OCI-LY3 (cell line): ENCODE results near the gene SELENOP.

Experiments used
- H2AFZ ChIP-seq: fragments of 200-600, 300-600 bp; shearing (Covaris generic); 2 replicates; pipeline ENCODE4 v1.6.0; 2014; ENCODE audit warnings: antibody characterized with exemption, low read depth, low read length
- H3K27ac ChIP-seq: fragments of 200-600, 300-600 bp; sonication (generic); 2 replicates; pipeline ENCODE4 v1.5.1; 2014; ENCODE audit warnings: mild to moderate bottlenecking, low read length, moderate library complexity, mixed read lengths
- H3K27me3 ChIP-seq: fragments of 200-600, 300-600 bp; sonication (generic); 2 replicates; pipeline ENCODE4 v1.6.1; 2014; ENCODE audit warnings: low read depth, low read length, mixed read lengths
- H3K36me3 ChIP-seq: fragments of 200-600, 300-600 bp; sonication (generic); replicated peaks from 2 replicates; pipeline ENCODE3; 2014; ENCODE audit warnings: low read depth, low read length, mixed read lengths
- H3K4me1 ChIP-seq: fragments of 300-600, 200-600 bp; sonication (generic); 2 replicates; pipeline ENCODE4 v1.6.1; 2014; ENCODE audit warnings: low read length, mixed read lengths
- H3K4me2 ChIP-seq: fragments of 200-600, 300-600 bp; sonication (generic); 2 replicates; pipeline ENCODE4 v1.6.1; 2014; ENCODE audit warnings: low read length, mixed read lengths
- H3K4me3 ChIP-seq: fragments of 300-600, 200-600 bp; sonication (generic); 2 replicates; pipeline ENCODE4 v1.5.1; 2014; ENCODE audit warnings: antibody characterized with exemption, mild to moderate bottlenecking, low read length, moderate library complexity
- H3K79me2 ChIP-seq: fragments of 300-600, 200-600 bp; shearing (Covaris generic); 2 replicates; pipeline ENCODE4 v1.6.1; 2014; ENCODE audit warnings: mild to moderate bottlenecking, low read length, mixed read lengths
- H3K9ac ChIP-seq: fragments of 300-600, 200-600 bp; shearing (Covaris generic); 2 replicates; pipeline ENCODE4 v1.6.0; 2014; ENCODE audit warnings: mild to moderate bottlenecking, low read length, moderate library complexity
- H3K9me3 ChIP-seq: fragments of 200-600, 300-600 bp; shearing (Covaris generic); 2 replicates; pipeline ENCODE4 v1.6.1; 2014; ENCODE audit warnings: low read length, mixed read lengths; ENCODE audit not compliant: insufficient read depth
- H4K20me1 ChIP-seq: fragments of 200-600, 300-600 bp; sonication (generic); 2 replicates; pipeline ENCODE4 v1.6.1; 2016; ENCODE audit warnings: low read length, mixed read lengths; ENCODE audit not compliant: insufficient read depth
- EZH2phosphoT487 ChIP-seq: fragments of 200-600 bp; shearing (Covaris generic); IDR thresholded peaks from 2 replicates; pipeline ENCODE4 v1.6.1; 2018; ENCODE audit warnings: antibody characterized with exemption, mixed run types, low read depth
- TF ChIP-seq, protein P1 (sequence below): fragments of 200-600, 300-600 bp; sonication (generic); IDR thresholded peaks from 2 replicates; pipeline ENCODE4 v1.5.1; 2014; ENCODE audit warnings: antibody characterized with exemption, low read length, low read depth

The SELENOP gene

DNA sequence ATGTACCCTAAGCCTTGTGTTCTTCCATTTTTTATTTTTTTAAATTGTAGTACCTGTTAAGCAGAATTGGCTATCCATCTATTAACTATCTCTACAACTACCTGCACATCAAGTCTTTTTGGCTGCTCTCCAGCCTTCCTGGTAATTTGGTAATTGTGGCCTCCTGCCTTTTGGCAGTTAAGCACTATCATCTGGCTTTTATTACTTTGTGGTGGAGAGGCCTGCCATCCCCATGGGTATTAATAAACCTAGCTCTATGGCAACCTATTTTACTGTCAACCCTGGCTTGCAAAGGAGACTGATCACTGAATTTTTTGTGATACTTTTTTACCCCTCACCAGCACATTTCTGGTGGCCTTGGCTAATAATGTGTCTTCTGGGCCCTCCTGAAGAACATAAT, 20.5 kb downstream of the SELENOP start:
- no peak overlapping the region for H3K4me3 ChIP-seq
- H3K9ac ChIP-seq, result no peak overlapping the region
- no peaks in the 10 kb centered on the region for H3K9me3 ChIP-seq
- no peaks in the 10 kb centered on the region for H4K20me1 ChIP-seq
- no peaks in the 10 kb centered on the region for H3K36me3 ChIP-seq
- H3K27me3 ChIP-seq, result no peaks in the 10 kb centered on the region
- H3K4me2 ChIP-seq, result no peak overlapping the region
- no peaks in the 10 kb centered on the region for H3K79me2 ChIP-seq
- TF ChIP-seq EZH2phosphoT487, result no peak
- TF ChIP-seq, protein P1, sequence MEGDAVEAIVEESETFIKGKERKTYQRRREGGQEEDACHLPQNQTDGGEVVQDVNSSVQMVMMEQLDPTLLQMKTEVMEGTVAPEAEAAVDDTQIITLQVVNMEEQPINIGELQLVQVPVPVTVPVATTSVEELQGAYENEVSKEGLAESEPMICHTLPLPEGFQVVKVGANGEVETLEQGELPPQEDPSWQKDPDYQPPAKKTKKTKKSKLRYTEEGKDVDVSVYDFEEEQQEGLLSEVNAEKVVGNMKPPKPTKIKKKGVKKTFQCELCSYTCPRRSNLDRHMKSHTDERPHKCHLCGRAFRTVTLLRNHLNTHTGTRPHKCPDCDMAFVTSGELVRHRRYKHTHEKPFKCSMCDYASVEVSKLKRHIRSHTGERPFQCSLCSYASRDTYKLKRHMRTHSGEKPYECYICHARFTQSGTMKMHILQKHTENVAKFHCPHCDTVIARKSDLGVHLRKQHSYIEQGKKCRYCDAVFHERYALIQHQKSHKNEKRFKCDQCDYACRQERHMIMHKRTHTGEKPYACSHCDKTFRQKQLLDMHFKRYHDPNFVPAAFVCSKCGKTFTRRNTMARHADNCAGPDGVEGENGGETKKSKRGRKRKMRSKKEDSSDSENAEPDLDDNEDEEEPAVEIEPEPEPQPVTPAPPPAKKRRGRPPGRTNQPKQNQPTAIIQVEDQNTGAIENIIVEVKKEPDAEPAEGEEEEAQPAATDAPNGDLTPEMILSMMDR, result no peak
- H3K4me1 ChIP-seq, result no peaks in the 10 kb centered on the region
- no peak overlapping the region for H3K27ac ChIP-seq
- no peak overlapping the region for H2AFZ ChIP-seq

GRCh38 chr5:42787845-42788244, 23.8 kb downstream of the SELENOP start:
- no peak overlapping the region for H3K27ac ChIP-seq
- H4K20me1 ChIP-seq, result no peaks in the 10 kb centered on the region
- no peak overlapping the region for H3K9ac ChIP-seq
- H3K4me1 ChIP-seq, result no peaks in the 10 kb centered on the region
- no peaks in the 10 kb centered on the region for H3K79me2 ChIP-seq
- H3K4me3 ChIP-seq, result no peak overlapping the region
- H3K4me2 ChIP-seq, result no peak overlapping the region
- H3K9me3 ChIP-seq, result no peaks in the 10 kb centered on the region
- TF ChIP-seq, protein P1, result no peak
- no peak for TF ChIP-seq EZH2phosphoT487
- H3K36me3 ChIP-seq, result no peaks in the 10 kb centered on the region
- no peak overlapping the region for H2AFZ ChIP-seq
- H3K27me3 ChIP-seq, result no peaks in the 10 kb centered on the region

GRCh38 chr5:42787073-42787472, 24.6 kb downstream of the SELENOP start:
- H4K20me1 ChIP-seq, result no peaks in the 10 kb centered on the region
- no peak for TF ChIP-seq EZH2phosphoT487
- TF ChIP-seq, protein P1, result no peak
- H3K4me3 ChIP-seq, result no peak overlapping the region
- H2AFZ ChIP-seq, result no peak overlapping the region
- H3K27ac ChIP-seq, result no peak overlapping the region
- H3K4me1 ChIP-seq, result no peaks in the 10 kb centered on the region
- no peak overlapping the region for H3K9ac ChIP-seq
- no peaks in the 10 kb centered on the region for H3K27me3 ChIP-seq
- no peak overlapping the region for H3K4me2 ChIP-seq
- no peaks in the 10 kb centered on the region for H3K79me2 ChIP-seq
- no peaks in the 10 kb centered on the region for H3K36me3 ChIP-seq
- no peaks in the 10 kb centered on the region for H3K9me3 ChIP-seq

DNA sequence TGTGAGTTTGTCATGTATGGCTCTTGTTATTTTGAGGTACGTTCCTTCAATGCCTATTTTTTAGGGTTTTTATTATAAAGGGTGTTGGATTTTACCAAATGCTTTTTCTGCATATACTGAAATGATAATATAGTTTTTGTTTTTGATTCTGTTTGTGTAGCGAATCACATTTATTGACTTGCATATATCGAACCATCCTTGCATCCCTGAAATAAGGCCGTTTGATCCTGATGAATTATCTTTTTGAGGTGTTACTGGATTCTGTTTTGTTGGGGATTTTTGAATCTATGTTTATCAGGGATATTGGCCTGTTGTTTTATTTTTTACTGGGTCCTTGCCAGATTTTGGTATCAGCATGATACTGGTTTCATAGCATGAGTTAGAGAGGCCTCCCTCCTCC, 25.9 kb downstream of the SELENOP start:
- Histone ChIP-seq H3K4me1 (no peaks in the 10 kb centered on the region), H3K4me2 (no peak overlapping the region), H3K36me3 (no peaks in the 10 kb centered on the region), H3K79me2 (no peaks in the 10 kb centered on the region), H3K27me3 (no peaks in the 10 kb centered on the region), H2AFZ (no peak overlapping the region), H3K4me3 (no peak overlapping the region), H4K20me1 (no peaks in the 10 kb centered on the region), H3K27ac (no peak overlapping the region), H3K9ac (no peak overlapping the region), H3K9me3 (no peaks in the 10 kb centered on the region)
- no peak for TF ChIP-seq EZH2phosphoT487
- TF ChIP-seq, protein P1, result no peak
